CMK (cell line): ENCODE results near the gene ADCY9.
"Not testable (repeated sequence)": the region's sequence is repeated elsewhere in the genome, so short reads cannot be mapped to it uniquely, and the experiment has no call there.

Source experiments
- DNase-seq: peaks from one replicate; pipeline ENCODE4 v3.0.0-alpha.2; 2010; ENCODE audit warnings: low read depth

Gene ADCY9

DNA sequence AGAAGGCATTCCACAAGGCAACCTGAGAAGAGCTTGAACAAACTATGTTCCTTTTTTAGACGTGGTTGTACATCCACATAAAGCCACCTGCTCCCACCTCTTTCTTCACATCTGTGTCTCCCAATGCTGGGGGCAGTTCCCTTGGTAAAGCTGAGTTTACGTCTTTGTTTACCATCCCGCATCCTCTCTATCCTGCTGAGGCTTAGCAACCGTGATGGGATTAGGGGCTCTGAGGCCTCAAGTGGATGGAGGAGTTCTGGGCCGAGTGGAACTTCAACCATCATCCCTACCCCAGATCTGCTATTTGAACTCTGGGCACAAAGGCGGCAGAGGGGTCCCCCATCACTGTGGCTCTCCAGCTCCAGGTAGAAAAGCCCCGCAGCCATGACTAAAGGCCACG is 141.5 kb downstream of the ADCY9 start:
- DNase-seq: no peak

DNA sequence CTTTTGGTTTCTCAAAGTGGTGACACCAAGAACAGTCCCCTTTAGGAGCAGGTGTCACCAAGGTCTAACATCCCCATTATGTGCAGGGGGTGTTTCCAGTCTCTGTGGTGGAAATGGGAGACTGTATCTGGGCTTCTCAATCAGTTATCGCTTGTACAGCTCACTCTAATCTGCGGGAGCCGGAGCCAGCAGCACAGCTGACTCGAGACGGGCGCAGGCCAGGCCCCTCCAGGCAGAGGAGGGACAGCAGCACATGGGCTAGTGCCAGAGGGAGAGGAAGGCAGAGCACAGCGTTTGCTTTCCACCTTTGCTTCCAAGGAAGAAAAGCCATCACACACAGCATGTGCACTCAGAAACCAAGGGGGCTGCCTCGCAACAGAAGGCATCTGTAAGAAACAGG is 144.5 kb downstream of the ADCY9 start:
- no peak for DNase-seq

DNA sequence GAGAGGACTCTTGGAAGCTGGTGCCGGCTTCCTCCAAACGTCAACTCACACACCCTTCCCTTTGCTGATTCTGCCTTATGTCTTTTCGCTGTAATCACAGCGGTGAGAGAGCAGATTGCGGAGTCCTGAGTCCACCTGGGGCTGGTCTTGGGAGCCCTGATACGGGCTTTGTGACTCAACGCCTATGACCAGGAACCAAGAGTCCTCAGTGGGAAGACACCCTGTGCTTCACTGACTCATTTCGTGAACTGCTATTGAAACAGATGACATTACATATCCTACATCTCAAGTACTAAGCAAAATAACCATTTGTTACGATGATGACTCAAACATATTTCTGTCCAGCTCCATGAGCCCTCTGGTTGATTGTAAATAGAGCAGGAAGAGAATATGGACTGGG is 145.0 kb downstream of the ADCY9 start:
- no peak for DNase-seq

DNA sequence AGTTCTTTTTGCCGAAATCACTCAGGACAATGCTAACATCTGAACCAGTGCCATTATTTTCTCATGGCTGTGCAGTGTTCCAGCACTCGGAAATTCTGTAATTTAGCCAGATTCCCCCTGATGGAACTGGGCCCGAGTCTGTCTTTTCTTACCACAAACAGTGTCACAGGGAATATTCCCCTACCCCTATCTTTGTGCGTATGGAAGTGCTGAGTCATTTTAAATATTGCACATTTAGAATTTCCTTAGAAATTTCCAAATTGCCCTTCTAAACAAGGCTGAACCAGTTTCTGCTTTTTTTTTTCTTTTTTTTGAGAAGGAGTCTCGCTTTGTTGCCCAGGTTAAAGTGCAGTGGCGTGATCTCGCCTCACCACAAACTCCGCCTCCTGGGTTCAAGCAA is 147.7 kb downstream of the ADCY9 start:
- DNase-seq: no peak

DNA sequence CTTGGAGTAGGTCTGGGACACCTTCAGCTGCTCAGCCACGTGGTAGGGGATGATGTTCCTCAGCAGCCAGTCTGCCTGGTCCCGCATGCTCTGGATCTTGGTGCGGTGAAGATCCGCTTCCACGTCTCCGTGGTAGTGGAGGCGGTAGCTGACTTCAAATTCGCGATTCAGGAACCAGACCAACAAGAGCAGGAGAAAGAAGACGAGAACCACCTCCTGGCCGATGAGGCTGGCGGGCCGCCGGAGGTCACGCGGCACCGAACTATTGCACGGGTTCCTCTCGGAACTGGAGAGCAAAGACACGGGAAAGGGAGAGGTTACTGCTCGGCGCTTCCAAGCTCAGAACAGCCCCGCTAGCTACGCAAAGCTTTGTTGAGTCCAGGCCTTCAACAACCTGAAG is 149.6 kb downstream of the ADCY9 start:
- DNase-seq: no peak

DNA sequence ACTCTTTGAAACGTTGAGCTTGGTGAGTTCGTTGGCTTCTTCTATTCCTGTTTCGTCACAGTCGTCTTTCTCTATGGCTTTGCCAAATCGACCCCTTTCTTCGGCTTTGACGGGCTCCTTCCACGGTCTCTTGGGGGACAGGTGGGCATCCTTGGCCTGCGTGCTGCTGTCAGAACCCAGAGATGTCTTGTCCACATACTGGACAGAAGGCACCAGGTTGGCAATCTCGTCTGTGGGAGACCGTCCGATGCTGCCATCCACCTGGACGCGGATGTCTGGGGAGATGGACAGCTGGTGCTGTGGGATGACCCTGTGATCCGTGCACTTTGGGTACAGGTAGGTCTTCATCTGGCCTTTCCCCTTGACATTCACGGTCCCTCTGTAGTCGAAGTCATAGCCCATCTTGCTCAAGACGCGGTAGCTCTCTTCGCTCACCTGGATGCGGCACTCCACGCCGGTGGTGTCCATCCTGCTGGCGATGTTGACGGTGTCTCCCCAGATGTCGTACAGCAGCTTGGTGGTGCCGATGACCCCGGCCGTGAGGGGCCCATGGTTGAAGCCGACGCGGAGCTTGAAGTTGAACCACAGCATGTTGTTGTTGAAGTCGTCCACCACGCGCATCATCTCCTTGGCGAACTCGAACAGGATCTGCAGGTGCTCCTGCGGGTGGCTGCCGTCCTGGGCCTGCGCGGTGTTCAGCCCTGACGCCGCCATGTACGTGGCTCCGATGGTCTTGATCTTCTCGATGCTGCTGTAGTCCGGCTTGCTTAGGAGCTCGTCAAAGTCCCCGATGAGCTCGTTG is 150.3 kb downstream of the ADCY9 start:
- DNase-seq: no peak

DNA sequence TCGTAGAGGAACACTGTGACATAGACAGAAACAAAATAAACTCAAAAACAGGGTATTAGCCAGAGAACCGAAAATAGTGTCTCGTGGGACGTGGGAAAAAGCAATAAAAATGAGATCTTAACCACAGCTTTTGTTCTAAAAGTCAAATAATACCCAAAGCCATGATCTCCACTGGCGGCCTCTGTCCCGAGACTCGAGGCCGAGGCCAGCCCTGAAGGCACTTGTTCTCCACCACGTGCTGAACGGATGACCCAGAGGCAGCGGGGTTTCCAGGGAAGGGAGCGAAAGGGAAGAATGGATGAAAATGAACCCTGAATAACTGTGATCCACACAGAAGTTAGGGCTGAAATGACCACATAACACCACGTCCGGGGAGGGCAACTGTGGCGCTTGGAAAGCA is 150.9 kb downstream of the ADCY9 start:
- DNase-seq: no peak

DNA sequence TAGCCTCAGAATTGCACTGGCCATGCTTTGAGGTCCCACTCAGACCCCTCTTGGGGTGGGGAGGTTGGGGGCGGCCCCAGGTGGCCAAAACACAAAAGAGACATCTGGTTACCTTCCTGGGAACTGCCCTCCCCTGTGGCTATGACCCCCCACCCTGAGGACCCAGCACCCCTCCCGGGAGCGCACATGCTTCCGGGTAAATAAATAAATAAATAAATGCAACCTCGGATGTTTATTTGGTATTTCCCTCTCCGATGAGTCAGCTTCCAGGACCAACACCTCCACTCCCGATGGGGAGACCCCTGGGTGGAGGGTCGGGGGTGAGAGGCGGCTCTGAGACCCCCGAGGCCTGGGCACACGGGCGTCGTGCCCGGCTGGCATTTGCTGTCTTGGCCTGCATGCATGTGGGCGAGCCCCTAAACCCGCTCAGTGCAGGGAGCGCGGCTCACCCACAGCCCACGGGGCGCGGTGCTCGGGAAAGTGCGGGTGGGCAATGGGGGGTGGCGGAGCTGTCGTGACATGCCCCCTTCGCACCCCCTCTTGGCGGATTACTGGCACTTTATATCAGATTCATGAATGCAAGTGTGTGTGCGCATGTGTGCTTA is 151.5 kb downstream of the ADCY9 start:
- no peak for DNase-seq

DNA sequence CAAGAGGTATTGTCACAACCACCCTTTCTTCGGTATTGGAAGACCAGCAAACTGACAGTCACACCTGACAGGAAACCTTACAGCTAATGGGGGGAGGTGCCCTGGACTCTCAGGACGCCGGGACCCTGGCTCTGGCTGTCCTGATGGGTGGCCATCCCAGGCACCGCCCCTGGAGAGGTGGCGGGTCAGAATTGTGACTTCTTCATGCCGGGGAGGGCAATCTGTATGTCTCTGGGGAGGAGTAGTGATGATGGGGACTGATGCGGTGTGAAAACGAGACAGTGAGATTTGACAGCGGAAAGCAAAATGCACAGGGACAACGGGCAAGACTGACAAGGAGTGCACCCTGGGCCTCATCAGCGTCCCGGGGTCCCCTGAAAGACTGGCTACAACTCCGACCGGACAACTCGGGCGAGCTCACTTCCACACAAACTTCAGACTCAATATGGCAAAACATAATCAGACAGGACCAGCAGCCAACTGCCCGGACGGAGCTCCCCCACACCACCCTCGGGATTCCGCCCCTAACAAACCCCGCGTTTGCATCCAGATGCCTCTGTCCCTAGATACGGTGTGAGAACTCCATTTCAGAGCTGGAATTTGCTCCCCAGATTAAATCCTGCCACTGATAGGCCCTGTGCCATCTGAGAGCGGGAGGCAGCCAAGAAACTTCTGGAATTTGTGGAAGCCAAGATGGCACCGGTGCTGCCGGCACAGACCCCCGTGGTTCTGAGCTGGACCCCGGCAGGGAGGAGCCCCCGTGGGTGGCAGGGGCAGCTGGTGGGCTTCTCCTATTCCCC is 152.2 kb downstream of the ADCY9 start:
- no peak for DNase-seq

DNA sequence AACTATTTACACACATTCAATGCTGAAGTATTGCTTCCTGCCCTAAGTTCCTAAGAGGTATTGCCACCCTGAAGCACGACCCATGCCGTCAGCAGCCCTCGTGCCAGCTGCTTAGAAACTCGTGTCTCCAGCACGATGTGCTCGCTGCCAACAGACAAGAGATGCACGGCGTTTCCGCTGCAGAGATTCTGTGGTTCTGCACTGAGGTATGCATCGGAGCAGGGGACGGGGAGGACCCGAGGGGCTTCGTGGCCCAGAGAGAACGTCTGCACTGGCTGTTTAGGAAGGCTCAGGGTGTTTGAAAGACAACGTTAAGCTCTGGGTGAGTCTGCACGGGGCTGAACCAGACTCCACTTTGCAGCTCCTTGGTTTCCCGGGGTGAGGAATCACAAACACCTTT is 153.0 kb downstream of the ADCY9 start:
- no peak for DNase-seq

DNA sequence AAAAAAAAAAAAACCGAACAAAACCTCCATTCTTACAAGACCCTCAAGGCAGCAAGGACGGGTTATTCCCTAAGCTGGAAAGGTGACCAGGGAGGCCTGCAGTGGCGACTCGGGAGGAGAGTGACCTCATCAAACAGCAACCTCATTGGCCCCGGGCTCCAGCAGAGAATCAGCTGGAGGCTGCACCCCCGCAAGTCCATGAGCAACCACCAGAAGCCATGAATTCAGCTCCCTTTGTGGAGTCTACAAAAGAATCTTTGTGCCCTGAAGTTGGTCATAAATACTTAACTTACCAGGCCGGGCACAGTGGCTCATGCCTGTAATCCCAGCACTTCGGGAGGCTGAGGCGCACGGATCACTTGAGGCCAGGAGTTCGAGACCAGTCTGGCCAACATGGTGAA is 154.8 kb downstream of the ADCY9 start:
- DNase-seq: no peak

DNA sequence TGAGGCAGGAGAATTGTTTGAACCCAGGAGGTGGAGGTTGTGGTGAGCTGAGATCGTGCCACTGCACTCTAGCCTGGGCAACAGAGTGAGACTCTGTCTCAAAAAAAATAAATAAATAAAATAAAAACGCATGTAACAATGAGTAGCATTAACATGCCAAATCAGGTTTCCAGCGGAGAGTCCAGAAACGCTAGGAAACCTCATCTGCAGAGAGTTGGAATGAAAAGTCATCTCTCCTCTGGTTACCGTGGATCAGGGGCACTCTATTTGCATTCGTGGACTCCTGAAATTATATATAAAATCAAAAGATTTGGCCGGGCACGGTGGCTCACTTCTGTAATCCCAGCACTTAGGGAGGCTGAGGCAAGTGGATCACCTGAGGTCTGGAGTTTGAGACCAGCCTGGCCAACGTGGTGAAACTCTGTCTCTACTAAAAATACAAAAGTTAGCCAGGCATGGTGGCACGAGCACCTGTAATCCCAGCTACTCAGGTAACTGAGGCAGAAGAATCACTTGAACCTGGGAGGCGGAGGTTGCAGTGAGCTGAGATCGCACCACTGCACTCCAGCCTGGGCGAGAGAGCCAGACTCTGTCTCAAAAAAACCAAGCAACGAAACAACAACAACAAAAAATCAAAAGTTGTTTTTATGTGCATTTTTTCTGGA is 156.2 kb downstream of the ADCY9 start:
- not testable (repeated sequence) for DNase-seq

DNA sequence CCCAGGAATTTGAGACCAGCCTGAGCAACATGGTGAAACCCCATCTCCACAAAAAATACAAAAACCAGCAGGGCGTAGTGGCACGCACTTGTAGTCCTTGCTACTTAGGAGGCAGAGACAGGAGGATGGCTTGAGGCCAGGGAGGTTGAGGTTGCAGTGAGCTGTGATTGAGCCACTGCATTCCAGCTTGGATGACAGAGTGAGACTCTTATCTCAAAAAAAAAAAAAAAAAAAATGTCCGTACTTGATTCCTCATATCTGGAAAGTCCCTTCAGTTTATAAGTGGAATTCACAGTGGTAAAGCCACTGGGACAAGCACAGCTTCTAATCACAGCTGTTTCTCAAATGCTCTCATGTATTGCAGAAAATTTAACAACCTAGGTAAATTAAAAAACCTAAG is 157.1 kb downstream of the ADCY9 start:
- no peak for DNase-seq

DNA sequence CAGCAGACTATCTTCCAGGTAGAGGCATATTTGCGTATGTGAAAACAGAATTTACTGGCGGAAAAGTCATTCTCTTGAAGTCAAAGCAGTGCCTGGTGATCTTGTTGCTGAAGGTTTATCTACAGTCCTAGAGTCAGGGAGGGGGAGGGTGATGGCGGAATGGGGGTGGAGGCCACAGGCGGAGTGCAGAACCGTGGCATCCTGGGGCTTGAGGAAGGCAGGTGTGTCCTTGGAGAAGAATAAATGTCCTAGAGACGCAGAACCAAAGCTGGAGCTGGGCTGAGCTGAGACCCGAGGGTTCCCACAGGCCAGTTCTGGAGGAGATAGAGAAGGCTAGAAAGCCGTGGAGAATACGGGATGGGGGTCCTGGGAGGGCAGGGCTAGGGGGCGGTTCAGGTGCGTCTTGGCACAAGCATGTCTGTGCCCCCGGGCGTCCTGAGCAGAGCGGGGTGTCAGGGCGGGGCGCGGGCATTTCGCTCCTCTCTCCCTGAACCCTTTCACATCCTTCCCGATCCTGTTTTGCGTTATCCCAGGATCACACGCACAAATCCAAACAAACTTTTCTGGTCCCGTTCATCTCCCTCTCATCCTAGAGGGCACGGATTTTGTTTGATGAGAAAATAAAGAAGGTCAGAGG is 158.8 kb downstream of the ADCY9 start:
- no peak for DNase-seq

DNA sequence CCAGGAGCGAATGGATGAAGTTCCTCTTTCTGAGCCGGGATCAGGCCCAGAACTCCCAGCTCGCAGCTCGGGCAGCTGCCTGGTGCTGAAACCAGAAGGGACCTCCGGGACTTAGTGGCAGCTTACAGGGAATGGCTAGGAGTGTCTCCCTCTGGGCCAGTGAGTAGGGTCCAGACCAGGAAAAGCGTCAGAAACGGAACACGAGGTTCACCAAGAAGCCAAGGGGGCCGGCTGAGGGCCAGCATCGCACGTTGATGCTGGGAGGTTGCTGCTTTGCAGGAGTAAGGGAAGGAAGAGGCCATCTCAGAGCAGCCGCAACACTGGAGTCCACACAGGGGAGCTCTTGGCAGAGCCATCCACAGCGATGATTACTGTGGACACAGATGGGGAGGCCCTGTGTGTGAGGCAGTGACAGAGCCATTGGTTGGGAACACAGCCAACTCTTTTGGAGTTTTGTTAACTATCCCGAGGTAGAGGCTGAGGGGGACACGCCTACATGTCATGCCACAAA is 161.8 kb downstream of the ADCY9 start:
- no peak for DNase-seq

DNA sequence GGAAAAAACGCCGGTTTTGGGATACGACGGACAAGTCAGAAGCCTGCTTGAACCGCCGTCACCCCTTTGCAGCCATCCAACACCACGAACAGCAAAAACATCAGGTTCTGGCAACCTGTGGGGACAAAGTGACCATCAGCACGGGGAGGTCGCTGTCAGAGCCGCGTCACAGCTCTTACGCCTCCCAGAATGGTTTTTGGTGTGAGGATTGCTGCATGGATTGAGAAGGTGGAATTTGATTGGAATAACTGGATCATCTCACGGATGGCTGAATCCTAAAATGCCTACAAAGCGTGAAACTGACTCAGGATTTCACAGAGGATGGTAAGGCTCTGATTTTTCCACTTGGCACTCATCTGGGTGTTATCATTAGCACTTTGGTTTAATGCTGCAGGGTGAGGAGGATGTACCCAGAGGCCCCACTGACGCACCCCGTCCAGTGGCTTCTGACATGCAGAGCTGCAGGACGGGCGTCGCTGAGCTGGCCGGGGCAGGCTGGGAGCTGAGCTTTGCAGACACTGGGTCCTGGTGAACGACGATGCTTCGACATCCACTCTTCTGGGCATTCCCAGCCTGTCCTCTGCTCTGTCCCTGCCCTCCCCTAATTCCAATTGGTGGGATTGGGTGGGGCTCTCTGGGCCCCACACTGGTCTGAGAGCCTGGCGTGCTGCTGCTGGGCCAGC is 162.4 kb downstream of the ADCY9 start:
- DNase-seq: no peak

DNA sequence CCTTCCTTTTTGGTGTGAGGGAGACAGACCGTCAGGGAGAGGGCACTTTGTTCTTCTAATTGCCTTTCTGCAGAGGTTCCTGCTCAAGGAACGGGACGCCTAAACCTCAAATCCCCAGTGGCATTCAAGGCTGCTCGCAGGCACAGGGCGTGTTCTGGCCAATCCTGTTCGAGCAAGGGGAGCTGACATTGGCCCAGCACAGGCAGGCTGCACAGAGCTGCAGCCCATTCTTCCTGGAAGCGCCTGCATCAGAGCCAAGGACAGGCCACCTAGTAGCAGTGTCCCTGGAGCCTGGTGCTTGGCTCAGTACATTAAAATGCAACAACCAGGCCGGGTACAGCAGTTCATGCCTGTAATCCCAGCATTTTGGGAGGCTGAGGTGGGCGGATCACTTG is 163.5 kb downstream of the ADCY9 start:
- DNase-seq: no peak

DNA sequence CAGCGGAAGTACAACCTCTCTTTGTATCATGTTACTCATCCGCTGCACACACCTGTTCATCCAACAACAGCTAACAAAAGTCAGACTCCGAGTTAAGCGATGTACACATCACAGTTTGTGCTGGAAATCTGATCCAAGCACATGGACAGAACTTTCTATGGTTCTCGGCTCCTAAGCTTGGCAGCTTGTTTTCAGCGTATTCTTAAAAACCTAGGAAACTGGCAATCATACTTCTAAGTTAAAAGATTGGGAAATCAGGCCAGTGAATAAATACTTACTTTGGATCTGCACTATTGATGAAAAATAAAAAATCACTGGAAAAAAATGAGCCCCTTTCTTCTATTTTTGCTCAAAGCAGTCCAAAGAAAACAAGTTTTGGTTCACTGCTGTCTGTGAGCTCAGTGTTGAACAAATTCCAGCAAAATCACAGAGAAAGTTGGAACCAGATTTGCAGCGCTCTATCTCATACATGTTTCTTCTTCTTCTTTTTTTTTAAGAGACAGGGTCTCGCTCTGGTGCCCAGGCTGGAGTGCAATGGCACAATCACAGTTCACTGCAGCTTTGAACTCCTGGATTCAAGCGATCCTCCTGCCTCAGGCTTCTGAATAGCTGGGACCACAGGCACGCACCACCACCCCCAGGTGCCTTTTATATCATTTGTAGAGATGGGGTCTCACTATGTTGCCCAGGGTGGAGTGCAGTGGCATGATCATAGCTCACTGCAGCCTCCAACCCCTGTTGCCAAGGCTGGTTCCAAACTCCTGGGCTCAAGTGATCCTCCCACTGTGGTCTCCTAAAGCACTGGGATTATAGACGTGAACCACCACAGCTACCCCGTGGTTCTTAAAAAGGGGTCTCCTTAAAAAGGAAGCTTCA is 164.1 kb downstream of the ADCY9 start:
- DNase-seq: no peak

DNA sequence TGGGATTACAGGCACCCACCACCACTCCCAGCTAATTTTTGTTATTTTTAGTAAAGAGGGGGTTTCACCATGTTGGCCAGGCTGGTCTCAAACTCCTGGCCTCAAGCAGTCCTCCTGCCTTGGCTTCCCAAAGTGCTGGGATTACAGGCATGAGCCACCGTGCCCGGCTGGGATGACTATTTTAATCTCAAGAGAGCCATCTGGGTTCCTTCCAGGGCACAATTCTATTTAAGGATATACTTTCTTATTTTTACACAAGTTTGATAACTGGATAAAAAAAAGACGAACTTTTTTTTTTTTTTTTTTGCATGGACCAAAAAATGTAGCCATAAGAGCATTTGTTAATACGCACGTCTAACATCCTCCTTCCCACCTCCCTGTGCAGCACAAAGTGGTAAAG is 164.9 kb downstream of the ADCY9 start:
- not testable (repeated sequence) for DNase-seq
